Right cardiac atrium (tissue), 5 donors: Measurements from ENCODE around the gene MCM10. TPM values are rescaled to one million over a fixed set of nuclear protein-coding genes. Genes with fewer than 3 reads are reported as not detected.

ENCODE experiments used
- ATAC-seq, 2 donors: fragments of 200-7000 bp; cut with Tn5 transposase; one replicate each; pipeline versions ENCODE4 v1.8.0 to v1.9.1; 2020; ENCODE audit warnings: moderate library complexity in 2 of 2, mild to moderate bottlenecking in 1 of 2
- DNase-seq, 3 donors: peaks; one replicate each; pipeline ENCODE4 v3.0.0-alpha.2; 2020
- H3K27ac ChIP-seq: one replicate; pipeline ENCODE4 v1.5.1; 2013; ENCODE audit warnings: mild to moderate bottlenecking, low read length, control low read depth, moderate library complexity
- H3K27me3 ChIP-seq: one replicate; pipeline ENCODE4 v1.6.1; 2013; ENCODE audit not compliant: control insufficient read depth, insufficient read depth
- H3K4me1 ChIP-seq: one replicate; pipeline ENCODE4 v1.6.1; 2013; ENCODE audit warnings: low read length; ENCODE audit not compliant: control insufficient read depth, insufficient read depth
- H3K4me3 ChIP-seq: one replicate; pipeline ENCODE4 v1.5.1; 2013; ENCODE audit warnings: low read length, control low read depth
- H3K9me3 ChIP-seq: one replicate; pipeline ENCODE4 v1.6.1; 2013; ENCODE audit warnings: low read length; ENCODE audit not compliant: control insufficient read depth
- WGBS: extraction: QIAGEN DNeasy Blood & Tissue Kit; methylation state at CpG from one replicate; pipeline ENCODE4 v1.1.7; 2013; 5-methylcytosine and 5-hydroxymethylcytosine counted together
- intact Hi-C, 4 donors: fragments of 100-400 bp; cut with DNase I; formaldehyde crosslinking; loops; one replicate each; pipeline versions ENCODE4 v1.11.0 to v1.14.0; 2022 to 2023
- long read RNA-seq, 4 donors: library from polyadenylated mRNA; unstranded; transcript quantifications; one replicate each; pipeline ENCODE4 v2.0.0, GENCODE V29; 2020 to 2021
- polyA plus RNA-seq: library from polyadenylated mRNA; stranded (reverse); fragments of 200-250 nt; gene quantifications from one replicate; pipeline ENCODE4 v1.2.3, GENCODE V29; 2013
- total RNA-seq, 4 donors: library from RNA; stranded (reverse); fragmentation: NEBNext Ultra II Directional; extraction: Animal tissue kit (Norgen Biotek cat#: 25700); gene quantifications; one replicate each; pipeline ENCODE4 v1.2.1, GENCODE V29; 2021
- donor health status: healthy with polysubstance abuse.
- donor health status: DM: no; HTN: yes; CAD: no.
- donor health status: DM: no; HTN: no; CAD: no.
- donor health status: DM: no; HTN: yes; CAD: no; lungs with severe emphysema.
- donor health status: DM: yes; HTN: yes; CAD: no.

The MCM10 gene
- under 1 TPM in 3 of 4 donors, not detected in 1; 0.23 to 0.35 (median 0.33) TPM for total RNA-seq
- 0.07 TPM for polyA plus RNA-seq
- long read RNA-seq, donor 1 = 0 reads
- long read RNA-seq, donor 2 = 0 reads
- long read RNA-seq, donor 3, partial matches to known transcripts = 1 of 1 reads
- long read RNA-seq, donor 3, other reads (novel, unspliced or antisense) = 0 of 1 reads
- long read RNA-seq, donor 4 = 0 reads

GRCh38 chr10:13160934-13161856 lies at the start of gene MCM10:
TSS of gene MCM10 (plus strand) at chr10:13161558. CDS start at chr10:13164203, 2,645 bp downstream.
- Histone ChIP-seq H3K9me3 (no peaks in the 10 kb centered on the region), H3K27ac (no peak within 1 kb of the TSS), H3K4me1 (no peaks in the 10 kb centered on the region), H3K27me3 (no peaks in the 10 kb centered on the region), H3K4me3 (peak within 1 kb of the TSS; percentile 44)
- ATAC-seq = peak; percentile 100
- under 1% methylated on average over 56 of the region's 56 CpGs for WGBS
- DNase-seq = peak; percentile 98 to 99 (median 98)
- intact Hi-C loops = loop anchor here in 2 of 4 donors (5.0 to 10.0 kb wide), 2 partner anchors 141 to 144 kb away; partner anchors contain the start of gene PHYH (in 2 of the 2)

- H3K27me3 ChIP-seq = no peaks in the 10 kb centered on the region
- peak; percentile 8 to 20 for ATAC-seq
- DNase-seq = no peak
- 83% methylated on average over 6 of the region's 6 CpGs for WGBS
- peaks cover 1% of the 10 kb centered on the region for H3K4me1 ChIP-seq
- H3K4me3 ChIP-seq = no peak overlapping the region
- intact Hi-C loops = no loop called here
- H3K27ac ChIP-seq = no peak overlapping the region
- no peaks in the 10 kb centered on the region for H3K9me3 ChIP-seq
Observed at GRCh38 chr10:13113544-13113943, 47.8 kb upstream of the MCM10 start.

DNA sequence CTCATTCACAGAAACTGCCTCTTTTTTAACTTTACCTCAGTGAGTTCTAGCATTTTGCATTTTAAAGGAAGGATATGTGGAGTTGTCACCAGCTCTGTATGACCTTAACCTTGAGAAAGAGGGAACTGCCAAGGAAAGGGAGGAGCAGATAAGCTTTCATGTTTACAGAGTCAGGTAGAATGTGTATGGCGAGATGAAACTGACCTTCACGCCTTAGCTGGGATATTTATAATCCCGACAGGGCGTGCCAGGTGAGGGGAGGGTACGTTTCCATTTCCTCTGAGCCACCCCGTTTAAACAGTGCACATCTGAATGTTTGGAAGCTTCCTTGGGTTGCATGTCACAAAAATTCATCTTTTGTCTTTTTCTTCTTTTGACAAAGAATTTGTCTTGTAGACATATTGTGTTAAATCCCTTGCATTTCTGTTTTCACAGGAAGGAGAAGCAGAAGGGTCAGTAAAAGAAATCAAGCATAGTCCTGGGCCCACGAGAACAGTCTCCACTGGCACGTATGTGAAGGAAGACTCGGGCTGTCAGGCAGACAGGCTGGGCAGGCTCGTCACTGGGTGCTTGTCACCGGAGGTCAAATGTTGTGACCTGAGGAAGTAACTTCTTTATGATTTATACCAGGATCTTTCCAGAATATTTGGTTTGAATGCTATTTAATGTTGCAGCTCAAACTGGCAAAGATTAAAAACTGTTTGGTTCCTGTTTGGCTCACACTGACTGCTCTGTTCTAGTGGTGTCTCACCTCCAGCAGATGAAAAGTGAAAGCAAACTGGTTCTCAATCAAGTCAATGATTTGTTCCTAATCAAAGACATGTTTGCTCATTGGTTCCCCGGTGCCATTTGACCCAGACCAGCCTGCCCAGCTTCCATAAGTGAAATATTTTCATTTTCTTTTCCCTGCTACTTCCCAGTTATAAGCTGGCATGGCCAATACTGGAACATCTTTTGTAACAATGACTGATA lies 45.2 kb upstream of the MCM10 start:
- ATAC-seq (peak; percentile 61 to 64), DNase-seq (peak in 1 of 3 donors; percentile 19)
- H3K4me3 ChIP-seq = no peak overlapping the region
- H3K4me1 ChIP-seq = no peaks in the 10 kb centered on the region
- peak overlapping the region; percentile 81 for H3K27ac ChIP-seq
- 45% methylated on average over 12 of the region's 12 CpGs for WGBS
- H3K27me3 ChIP-seq = no peaks in the 10 kb centered on the region
- H3K9me3 ChIP-seq = no peaks in the 10 kb centered on the region
- intact Hi-C loops = no loop called here

GRCh38 chr10:13117841-13118783 lies 43.2 kb upstream of the MCM10 start:
- ATAC-seq (peak; percentile 44 to 48), DNase-seq (peak in 1 of 3 donors; percentile 45)
- H3K4me1 ChIP-seq = no peaks in the 10 kb centered on the region
- no peaks in the 10 kb centered on the region for H3K9me3 ChIP-seq
- intact Hi-C loops = no loop called here
- no peak overlapping the region for H3K4me3 ChIP-seq
- WGBS = 55% methylated on average over 14 of the region's 14 CpGs
- peak overlapping the region; percentile 3 for H3K27ac ChIP-seq
- no peaks in the 10 kb centered on the region for H3K27me3 ChIP-seq

DNA sequence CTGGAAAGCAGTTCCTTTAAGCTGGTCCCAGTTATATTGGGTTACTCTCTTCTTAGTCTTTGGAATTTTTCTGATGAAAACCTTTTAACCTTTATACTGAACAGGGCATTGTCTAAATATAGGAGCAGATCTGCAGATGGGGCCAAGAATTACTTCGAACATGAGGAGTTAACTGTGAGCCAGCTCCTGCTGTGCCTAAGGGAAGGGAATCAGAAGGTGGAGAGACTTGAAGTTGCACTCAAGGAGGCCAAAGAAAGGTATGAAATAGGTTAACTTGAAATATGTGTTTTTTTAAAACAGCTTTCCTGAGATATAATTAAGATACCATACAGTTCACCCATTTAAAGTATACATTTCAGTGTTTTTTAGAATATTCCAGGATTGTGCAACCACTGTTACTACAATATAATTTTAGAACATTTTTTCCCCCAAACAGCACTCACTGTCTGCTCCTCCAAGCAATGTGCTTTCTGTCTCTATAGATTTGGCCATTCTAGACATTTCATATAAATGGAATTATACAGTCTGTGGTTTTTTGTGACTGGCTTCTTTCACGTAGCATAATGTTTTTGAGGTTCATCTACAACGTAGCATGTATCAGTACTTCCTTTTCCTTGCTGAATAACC lies 42.5 kb upstream of the MCM10 start:
- H3K4me1 ChIP-seq = no peaks in the 10 kb centered on the region

GRCh38 chr10:13120786-13121499 lies 40.4 kb upstream of the MCM10 start:
- ATAC-seq (peak; percentile 31 to 56), DNase-seq (no peak)
- Histone ChIP-seq H3K4me3 (no peak overlapping the region), H3K27ac (no peak overlapping the region), H3K9me3 (no peaks in the 10 kb centered on the region), H3K4me1 (no peaks in the 10 kb centered on the region), H3K27me3 (no peaks in the 10 kb centered on the region)
- WGBS = 73% methylated on average over 10 of the region's 10 CpGs
- intact Hi-C loops = no loop called here

More for the DNA sequence above, 42.5 kb upstream of the MCM10 start:
- WGBS = 77% methylated on average over 3 of the region's 3 CpGs
- Histone ChIP-seq H3K4me3 (no peak overlapping the region), H3K27me3 (no peaks in the 10 kb centered on the region), H3K27ac (peak overlapping the region; percentile 3), H3K9me3 (no peaks in the 10 kb centered on the region)
- ATAC-seq (no peak), DNase-seq (no peak)
- intact Hi-C loops = no loop called here

- H3K27me3 ChIP-seq = no peaks in the 10 kb centered on the region
- no peak overlapping the region for H3K27ac ChIP-seq
- intact Hi-C loops = no loop called here
- no peaks in the 10 kb centered on the region for H3K4me1 ChIP-seq
- peak; percentile 33 to 49 for ATAC-seq
- H3K4me3 ChIP-seq = no peak overlapping the region
- H3K9me3 ChIP-seq = no peaks in the 10 kb centered on the region
- 60% methylated on average over 1 of the region's 1 CpG for WGBS
- peak in 1 of 3 donors; percentile 49 for DNase-seq
Observed at GRCh38 chr10:13121500-13121854, 39.9 kb upstream of the MCM10 start.

DNA sequence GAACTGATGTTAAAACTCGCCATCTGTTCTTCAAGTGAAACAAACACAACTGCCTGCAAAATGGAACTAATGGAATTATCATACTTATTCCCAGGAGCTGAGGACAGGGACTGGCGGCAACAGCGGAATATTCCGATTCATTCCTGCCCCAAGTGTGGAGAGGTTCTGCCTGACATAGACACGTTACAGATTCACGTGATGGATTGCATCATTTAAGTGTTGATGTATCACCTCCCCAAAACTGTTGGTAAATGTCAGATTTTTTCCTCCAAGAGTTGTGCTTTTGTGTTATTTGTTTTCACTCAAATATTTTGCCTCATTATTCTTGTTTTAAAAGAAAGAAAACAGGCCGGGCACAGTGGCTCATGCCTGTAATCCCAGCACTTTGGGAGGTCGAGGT lies 24.7 kb upstream of the MCM10 start:
- H3K27me3 ChIP-seq = no peaks in the 10 kb centered on the region
- intact Hi-C loops = no loop called here
- 96% methylated on average over 8 of the region's 8 CpGs for WGBS
- H3K4me3 ChIP-seq = no peak overlapping the region
- no peaks in the 10 kb centered on the region for H3K9me3 ChIP-seq
- H3K4me1 ChIP-seq = no peaks in the 10 kb centered on the region
- H3K27ac ChIP-seq = no peak overlapping the region
- ATAC-seq (no peak), DNase-seq (no peak)

GRCh38 chr10:13139150-13139549 lies 22.2 kb upstream of the MCM10 start:
- WGBS = 78% methylated on average over 7 of the region's 7 CpGs
- ATAC-seq = no peak

More at GRCh38 chr10:13139150-13139549, 22.2 kb upstream of the MCM10 start:
- intact Hi-C loops = no loop called here
- H3K4me1 ChIP-seq = no peaks in the 10 kb centered on the region
- no peak overlapping the region for H3K4me3 ChIP-seq
- no peaks in the 10 kb centered on the region for H3K9me3 ChIP-seq
- no peak overlapping the region for H3K27ac ChIP-seq
- no peak for DNase-seq
- no peaks in the 10 kb centered on the region for H3K27me3 ChIP-seq
